ENCODE data around the gene VAV2. TPM values are rescaled to one million over a fixed set of nuclear protein-coding genes. Genes with fewer than 3 reads are reported as not detected.

The VAV2 gene
- total and polyA plus RNA-seq, 9 of the 15 experiments (the other 6 are each of a cell fraction or from before 2014, with no cell fraction given) = 0.01 to 2.7 (median 1.0) TPM; not detected in 1

GRCh38 chr9:134024828-134025605, 32.9 kb upstream of the VAV2 start, which contains the start of gene BRD3OS (continued):
- TF ChIP-seq AFF1 (IDR thresholded peaks at IDR 0.05; ENCODE audit: low read depth in 1 of 2, partially characterized antibody in 2 of 2) (peak in 1 of 2 experiments; percentile 24), TSHZ1 (CRISPR knock-in tag; IDR thresholded peaks at IDR 0.05) (no peak), MLLT1 (IDR thresholded peaks at IDR 0.05) (peak; percentile 91 to 100), TAF7 (tag; IDR thresholded peaks at IDR 0.05) (no peak; the same call in 1 of the 2 replicates), ZBTB1 (CRISPR knock-in tag; IDR thresholded peaks at IDR 0.05; ENCODE audit: borderline replicate concordance, low read depth) (0 out of 2 replicates have a peak, but pooled peaks have one; percentile 23), ID3 (CRISPR knock-in tag; IDR thresholded peaks at IDR 0.05) (no peak), ID3 (tag; IDR thresholded peaks at IDR 0.05) (no peak), EGR1 (conservative IDR thresholded peaks at IDR 0.05) (peak; percentile 78), PBX2 (CRISPR knock-in tag; IDR thresholded peaks at IDR 0.05; ENCODE audit: low read depth) (no peak), PBX2 (tag; conservative IDR thresholded peaks at IDR 0.05; ENCODE audit: low read depth) (no peak), YBX1 (IDR thresholded peaks at IDR 0.05) (no peak), ELF1 (tag; IDR thresholded peaks at IDR 0.05) (no peak)

All from K562 (cell line).